Spleen (tissue), 11 donors: Measurements from ENCODE around the gene GRK4. TPM values are rescaled to one million over a fixed set of nuclear protein-coding genes. Genes with fewer than 3 reads are reported as not detected.

ENCODE experiments used
- DNase-seq: peaks from one replicate; pipeline ENCODE4 v3.0.0-alpha.2; 2020
- H3K27ac ChIP-seq, 8 donors: fragments of 200-600 bp; sonication (generic) in 7 of 8; 1 replicate in 4 of 8; 2 replicates in 4 of 8; pipeline versions ENCODE4 v1.5.0 to v1.8.0; 2016 to 2021; ENCODE audit warnings: inconsistent platforms in 4 of 8, mild to moderate bottlenecking in 4 of 8, moderate library complexity in 1 of 8
- H3K27me3 ChIP-seq, 7 donors: fragments of 200-600 bp; sonication (generic) in 6 of 7; replicated peaks in 1 of 7; 1 replicate in 4 of 7; 2 replicates in 3 of 7; pipeline versions ENCODE4 v1.5.0 to v1.8.0; 2016 to 2021; ENCODE audit warnings: inconsistent platforms in 3 of 7, mild to moderate bottlenecking in 1 of 7
- H3K36me3 ChIP-seq, 6 donors: fragments of 200-600 bp; sonication (generic) in 5 of 6; 1 replicate in 4 of 6; 2 replicates in 2 of 6; pipeline versions ENCODE4 v1.5.0 to v1.8.0; 2016 to 2021; ENCODE audit warnings: inconsistent platforms in 2 of 6
- H3K4me1 ChIP-seq, 6 donors: fragments of 200-600 bp; sonication (generic) in 5 of 6; 1 replicate in 3 of 6; 2 replicates in 3 of 6; pipeline versions ENCODE4 v1.5.0 to v1.8.0; 2016 to 2021; ENCODE audit warnings: inconsistent platforms in 3 of 6
- H3K4me3 ChIP-seq, 8 donors: fragments of 200-600 bp; sonication (generic) in 7 of 8; 1 replicate in 4 of 8; 2 replicates in 4 of 8; pipeline versions ENCODE4 v1.5.0 to v1.8.0; 2016 to 2021; ENCODE audit warnings: inconsistent platforms in 4 of 8, mild to moderate bottlenecking in 4 of 8, moderate library complexity in 2 of 8
- H3K9me3 ChIP-seq, 8 donors: fragments of 200-600 bp; sonication (generic) in 7 of 8; 1 replicate in 4 of 8; 2 replicates in 4 of 8; pipeline versions ENCODE4 v1.5.0 to v1.8.0; 2016 to 2021; ENCODE audit warnings: inconsistent platforms in 4 of 8
- CTCF ChIP-seq, 11 experiments: fragments of 200-600 bp in 7 of 11; fragments of 450-650 bp in 4 of 11; sonication (generic) in 4 of 11; IDR thresholded peaks in 8 of 11; conservative IDR thresholded peaks in 3 of 11; 1 replicate in 7 of 11; 2 replicates in 4 of 11; pipeline versions ENCODE4 v1.4.0 to v1.8.0; 2016 to 2021; ENCODE audit warnings: antibody characterized with exemption in 11 of 11, inconsistent platforms in 4 of 11, mild to moderate bottlenecking in 1 of 11
- POLR2A ChIP-seq, 3 donors: fragments of 450-650 bp; IDR thresholded peaks; one replicate each; pipeline ENCODE4 v1.5.1; 2017; ENCODE audit warnings: antibody characterized with exemption in 3 of 3, mild to moderate bottlenecking in 1 of 3
- POLR2AphosphoS5 ChIP-seq, 3 donors: sonication (generic); formaldehyde crosslinking; IDR thresholded peaks; one replicate each; pipeline ENCODE4 v1.5.1; 2017; ENCODE audit warnings: antibody characterized with exemption in 3 of 3
- WGBS, 5 donors: extraction: QIAGEN DNeasy Blood & Tissue Kit in 3 of 5; methylation state at CpG; one replicate each; pipeline versions ENCODE4 v1.1.5 to v1.1.7; 2013 to 2018; 5-methylcytosine and 5-hydroxymethylcytosine counted together
- intact Hi-C: fragments of 100-400 bp; cut with DNase I; formaldehyde crosslinking; loops from one replicate; pipeline ENCODE4 v1.15.0; 2023; ENCODE audit warnings: low total_unique reads
- polyA plus RNA-seq, 3 donors: library from polyadenylated mRNA; stranded (reverse); fragments of 200-250 nt; gene quantifications; one replicate each; pipeline ENCODE4 v1.2.1, GENCODE V29; 2013
- total RNA-seq, 7 donors: library from RNA; depleted of rRNA in 3 of 7; stranded (reverse); fragments of >200 nt in 3 of 7; fragmentation: NEBNext Ultra II Directional in 4 of 7; extraction: Animal tissue kit (Norgen Biotek cat#: 25700) in 4 of 7; gene quantifications; one replicate each; pipeline versions ENCODE4 v1.1.0 to v1.2.1, GENCODE V29; 2016 to 2021
- donor health status: healthy with polysubstance abuse.
- donor health status: DM: no; HTN: no; CAD: no; lungs with moderate emphysema.
- donor health status: DM: no; HTN: no; CAD: no.
- donor health status: Bipolar disorder and iron deficiency.
- donor health status: healthy.
- donor health status: DM: no; HTN: no; CAD: no.
- donor health status: DM: yes; HTN: yes; CAD: no.

Gene GRK4
- total and polyA plus RNA-seq, 10 donors = 1.0 to 4.3 (median 2.2) TPM

DNA sequence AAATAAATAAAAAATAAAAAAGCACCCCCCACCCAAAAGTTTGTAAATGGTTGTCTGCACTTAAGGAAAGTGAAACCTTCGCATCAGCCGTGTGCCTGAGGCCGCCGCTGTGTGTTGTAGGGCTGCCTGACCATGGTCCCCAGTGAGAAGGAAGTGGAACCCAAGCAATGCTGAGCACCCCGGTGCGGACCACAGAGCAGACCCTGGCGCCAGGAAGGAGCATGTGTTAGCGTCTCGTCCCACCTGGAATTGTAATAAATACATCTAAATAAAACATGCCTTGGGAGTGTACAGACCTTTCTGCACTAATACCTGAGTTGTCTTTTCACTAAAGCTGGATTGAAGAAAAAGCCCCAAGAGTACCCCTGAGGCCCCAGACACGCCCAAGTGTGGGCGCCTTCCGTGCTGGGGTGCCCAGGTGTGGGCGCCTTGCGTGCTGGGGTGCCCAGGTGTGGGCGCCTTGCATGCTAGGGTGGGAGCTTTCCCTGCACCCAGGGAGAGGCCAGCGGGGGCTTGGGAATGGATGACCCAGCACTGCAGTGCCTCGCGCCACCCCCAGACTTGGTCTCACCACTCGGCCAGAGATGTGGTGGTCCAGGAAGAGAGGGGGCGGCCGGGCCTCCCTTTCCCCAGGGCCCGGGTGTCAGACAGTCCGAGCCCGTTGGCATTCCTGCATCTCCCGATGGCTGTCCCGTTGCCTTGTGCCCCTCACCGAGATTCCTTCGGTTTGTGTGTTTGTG, 77.3 kb downstream of the GRK4 start:
- WGBS, 5 donors = 64 to 72% (median 69%) methylated on average over 17 to 28 of the region's 28 CpGs
- H3K4me1 ChIP-seq = peaks cover 28 to 87% (median 58%) of the 10 kb centered on the region in 6 donors
- no peaks in the 10 kb centered on the region for H3K27me3 ChIP-seq
- intact Hi-C loops = no loop called here
- DNase-seq = peak; percentile 82
- H3K9me3 ChIP-seq = no peaks in the 10 kb centered on the region
- TF ChIP-seq POLR2AphosphoS5 (IDR thresholded peaks at IDR 0.05) (peak in 1 of 3 donors; percentile 51), CTCF (IDR thresholded peaks at IDR 0.05 in 8 of 11, conservative IDR thresholded peaks at IDR 0.05 in 3 of 11) (no peak), POLR2A (IDR thresholded peaks at IDR 0.05) (no peak)
- peak overlapping the region; percentile 78 to 91 (median 82) for H3K27ac ChIP-seq
- peak overlapping the region in 7 of 8 donors; percentile 27 to 72 (median 46) for H3K4me3 ChIP-seq
- H3K36me3 ChIP-seq = no peaks in the 10 kb centered on the region

GRCh38 chr4:3041192-3042142, 78.1 kb downstream of the GRK4 start:
- Histone ChIP-seq H3K27ac (peak overlapping the region; percentile 78 to 91 (median 82)), H3K9me3 (no peaks in the 10 kb centered on the region), H3K36me3 (no peaks in the 10 kb centered on the region), H3K4me1 (peaks cover 28 to 95% (median 67%) of the 10 kb centered on the region in 6 donors), H3K4me3 (peak overlapping the region; percentile 27 to 72 (median 45)), H3K27me3 (no peaks in the 10 kb centered on the region)
- intact Hi-C loops = no loop called here
- peak; percentile 90 for DNase-seq
- 8 to 35% (median 22%) methylated on average over 34 to 57 of the region's 57 CpGs for WGBS, 5 donors
- TF ChIP-seq CTCF (IDR thresholded peaks at IDR 0.05 in 8 of 11, conservative IDR thresholded peaks at IDR 0.05 in 3 of 11) (no peak), POLR2AphosphoS5 (IDR thresholded peaks at IDR 0.05) (peak; percentile 65 to 81 (median 77)), POLR2A (IDR thresholded peaks at IDR 0.05) (peak in 1 of 3 donors; percentile 10)

GRCh38 chr4:3042226-3042625, 78.9 kb downstream of the GRK4 start:
- peaks cover 30 to 100% (median 72%) of the 10 kb centered on the region in 6 donors for H3K4me1 ChIP-seq
- TF ChIP-seq POLR2A (IDR thresholded peaks at IDR 0.05) = no peak
- TF ChIP-seq POLR2AphosphoS5 (IDR thresholded peaks at IDR 0.05) = no peak
- no peak for TF ChIP-seq CTCF (IDR thresholded peaks at IDR 0.05 in 8 of 11, conservative IDR thresholded peaks at IDR 0.05 in 3 of 11)
- peak; percentile 68 for DNase-seq
- H3K9me3 ChIP-seq = no peaks in the 10 kb centered on the region
- H3K4me3 ChIP-seq = peak overlapping the region in 7 of 8 donors; percentile 27 to 72 (median 46)
- H3K27me3 ChIP-seq = no peaks in the 10 kb centered on the region
- intact Hi-C loops = no loop called here
- H3K27ac ChIP-seq = peak overlapping the region in 7 of 8 donors; percentile 78 to 91 (median 84)
- H3K36me3 ChIP-seq = no peaks in the 10 kb centered on the region
- WGBS, 5 donors = 46 to 66% (median 61%) methylated on average over 10 of the region's 10 CpGs
